HepG2 (cell line): ENCODE results near the gene GCNT4. TPM values are rescaled to one million over a fixed set of nuclear protein-coding genes. Genes with fewer than 3 reads are reported as not detected.

ENCODE experiments used
- CEBPG ChIP-seq: IDR thresholded peaks from 2 replicates; pipeline ENCODE4 v1.6.1; 2016
- GATA4 ChIP-seq: sonication (generic); IDR thresholded peaks from 2 replicates; pipeline ENCODE4 v1.6.1; 2016; ENCODE audit warnings: antibody characterized with exemption, low read depth, borderline replicate concordance
- HDAC2 ChIP-seq: sonication (generic); formaldehyde crosslinking; IDR thresholded peaks from 2 replicates; pipeline ENCODE4 v1.4.0; 2020; ENCODE audit warnings: missing genetic modification reagents
- HNRNPL ChIP-seq: fragments of 200-400 bp; formaldehyde crosslinking; IDR thresholded peaks from 2 replicates; pipeline ENCODE4 v1.6.1; 2017; ENCODE audit warnings: mild to moderate bottlenecking, low read depth, low read length
- XBP1 ChIP-seq: sonication (generic); formaldehyde crosslinking; IDR thresholded peaks from 2 replicates; pipeline ENCODE4 v1.5.0; 2020; ENCODE audit warnings: missing genetic modification reagents
- ZNF256 ChIP-seq: sonication (generic); formaldehyde crosslinking; conservative IDR thresholded peaks from 2 replicates; pipeline ENCODE4 v1.4.0; 2020; ENCODE audit warnings: missing genetic modification reagents
- ZNF615 ChIP-seq: sonication (generic); formaldehyde crosslinking; IDR thresholded peaks from 2 replicates; pipeline ENCODE4 v1.5.0; 2020; ENCODE audit warnings: mild to moderate bottlenecking, missing genetic modification reagents, borderline replicate concordance
- ZSCAN12 ChIP-seq: sonication (generic); formaldehyde crosslinking; IDR thresholded peaks from 2 replicates; pipeline ENCODE4 v1.9.0; 2021; ENCODE audit warnings: mild to moderate bottlenecking, missing genetic modification reagents
- polyA plus RNA-seq, 8 experiments: library from polyadenylated mRNA; depleted of rRNA in 3 of 8; stranded (reverse) in 7 of 8; unstranded in 1 of 8; fragments of >200 nt; fragmentation: Illumina TruSeq in 4 of 8; extraction: Trizol in 4 of 8; gene quantifications; 2 replicates each; pipeline versions ENCODE4 v1.2.1 to v1.2.3, GENCODE V29; 2011 to 2016; ENCODE audit warnings: low read depth in 4 of 8, missing spikeins in 1 of 8, mixed read lengths in 1 of 8; ENCODE audit not compliant: insufficient read depth in 1 of 8
- total RNA-seq, 5 experiments: library from RNA; depleted of rRNA; stranded (reverse); fragments of >200 nt; fragmentation: Illumina TruSeq; extraction: Trizol; gene quantifications; 2 replicates each; pipeline ENCODE4 v1.2.3, GENCODE V29; 2016; ENCODE audit warnings: low read depth in 1 of 5
- TF ChIP-seq, protein P1 (sequence below): sonication (generic); formaldehyde crosslinking; IDR thresholded peaks from 2 replicates; pipeline ENCODE4 v1.5.0; 2020; ENCODE audit warnings: mild to moderate bottlenecking, missing genetic modification reagents, moderate library complexity
- TF ChIP-seq, protein P2 (sequence below): sonication (generic); formaldehyde crosslinking; IDR thresholded peaks from 2 replicates; pipeline ENCODE4 v1.4.0; 2020; ENCODE audit warnings: missing genetic modification reagents, borderline replicate concordance
- TF ChIP-seq, protein P3 (sequence below): sonication (generic); formaldehyde crosslinking; IDR thresholded peaks from 2 replicates; pipeline ENCODE4 v1.5.1; 2020; ENCODE audit warnings: mild to moderate bottlenecking, missing genetic modification reagents, moderate library complexity
- TF ChIP-seq, protein P4 (sequence below): IDR thresholded peaks from 2 replicates; pipeline ENCODE4 v1.6.1; 2016; ENCODE audit warnings: low read depth
- TF ChIP-seq, protein P5 (sequence below): sonication (generic); formaldehyde crosslinking; IDR thresholded peaks from 2 replicates; pipeline ENCODE4 v1.4.0; 2020; ENCODE audit warnings: mild to moderate bottlenecking, missing genetic modification reagents

The GCNT4 gene
- total and polyA plus RNA-seq, 2 of the 13 experiments (the other 11 are each of a cell fraction or from before 2014, with no cell fraction given): 0.22 to 0.38 TPM

DNA sequence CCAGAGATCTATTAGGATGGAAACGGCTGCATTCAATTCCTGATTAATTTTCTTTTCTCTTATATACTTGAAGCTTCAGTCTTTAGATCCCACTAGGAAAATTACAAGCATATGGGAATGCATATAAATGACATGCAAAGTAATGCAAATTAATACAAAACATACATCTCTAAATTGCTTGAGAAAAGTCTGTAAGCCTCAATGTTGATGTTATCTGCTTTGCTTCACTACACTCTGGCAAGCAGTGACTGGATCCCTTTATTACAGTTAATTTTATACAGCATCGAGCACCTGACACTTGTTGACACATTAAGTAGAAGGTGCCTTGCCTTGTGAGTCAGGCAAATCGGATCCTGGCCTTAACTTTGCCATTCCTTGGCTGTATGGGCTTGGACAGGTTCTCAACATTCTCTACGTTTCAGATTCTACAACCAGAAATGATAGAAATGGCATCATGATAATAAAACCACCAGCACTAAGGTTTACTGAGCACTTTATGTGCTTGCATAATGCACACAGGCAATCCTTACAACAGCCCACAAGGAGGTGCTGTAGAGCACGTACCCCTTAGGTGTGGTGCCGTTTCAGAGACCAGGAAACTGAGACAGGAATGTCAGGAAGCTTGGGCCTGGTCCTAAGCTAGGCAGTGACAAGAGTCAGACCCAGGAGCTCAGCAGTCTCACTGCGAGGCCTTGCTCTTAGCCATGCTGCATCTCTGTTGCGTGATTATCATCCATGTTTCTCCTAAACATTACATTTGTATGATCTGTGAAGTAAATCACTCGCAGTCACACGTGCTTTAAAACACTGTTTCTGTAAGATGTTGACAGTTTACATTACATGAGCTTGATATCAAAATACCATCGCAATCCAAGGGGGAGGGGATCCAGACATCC is 2.7 kb downstream of the GCNT4 start (continued):
- TF ChIP-seq, protein P1, sequence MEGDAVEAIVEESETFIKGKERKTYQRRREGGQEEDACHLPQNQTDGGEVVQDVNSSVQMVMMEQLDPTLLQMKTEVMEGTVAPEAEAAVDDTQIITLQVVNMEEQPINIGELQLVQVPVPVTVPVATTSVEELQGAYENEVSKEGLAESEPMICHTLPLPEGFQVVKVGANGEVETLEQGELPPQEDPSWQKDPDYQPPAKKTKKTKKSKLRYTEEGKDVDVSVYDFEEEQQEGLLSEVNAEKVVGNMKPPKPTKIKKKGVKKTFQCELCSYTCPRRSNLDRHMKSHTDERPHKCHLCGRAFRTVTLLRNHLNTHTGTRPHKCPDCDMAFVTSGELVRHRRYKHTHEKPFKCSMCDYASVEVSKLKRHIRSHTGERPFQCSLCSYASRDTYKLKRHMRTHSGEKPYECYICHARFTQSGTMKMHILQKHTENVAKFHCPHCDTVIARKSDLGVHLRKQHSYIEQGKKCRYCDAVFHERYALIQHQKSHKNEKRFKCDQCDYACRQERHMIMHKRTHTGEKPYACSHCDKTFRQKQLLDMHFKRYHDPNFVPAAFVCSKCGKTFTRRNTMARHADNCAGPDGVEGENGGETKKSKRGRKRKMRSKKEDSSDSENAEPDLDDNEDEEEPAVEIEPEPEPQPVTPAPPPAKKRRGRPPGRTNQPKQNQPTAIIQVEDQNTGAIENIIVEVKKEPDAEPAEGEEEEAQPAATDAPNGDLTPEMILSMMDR (CRISPR knock-in tag): peak; percentile 89
- no peak for TF ChIP-seq GATA4
- TF ChIP-seq, protein P2, sequence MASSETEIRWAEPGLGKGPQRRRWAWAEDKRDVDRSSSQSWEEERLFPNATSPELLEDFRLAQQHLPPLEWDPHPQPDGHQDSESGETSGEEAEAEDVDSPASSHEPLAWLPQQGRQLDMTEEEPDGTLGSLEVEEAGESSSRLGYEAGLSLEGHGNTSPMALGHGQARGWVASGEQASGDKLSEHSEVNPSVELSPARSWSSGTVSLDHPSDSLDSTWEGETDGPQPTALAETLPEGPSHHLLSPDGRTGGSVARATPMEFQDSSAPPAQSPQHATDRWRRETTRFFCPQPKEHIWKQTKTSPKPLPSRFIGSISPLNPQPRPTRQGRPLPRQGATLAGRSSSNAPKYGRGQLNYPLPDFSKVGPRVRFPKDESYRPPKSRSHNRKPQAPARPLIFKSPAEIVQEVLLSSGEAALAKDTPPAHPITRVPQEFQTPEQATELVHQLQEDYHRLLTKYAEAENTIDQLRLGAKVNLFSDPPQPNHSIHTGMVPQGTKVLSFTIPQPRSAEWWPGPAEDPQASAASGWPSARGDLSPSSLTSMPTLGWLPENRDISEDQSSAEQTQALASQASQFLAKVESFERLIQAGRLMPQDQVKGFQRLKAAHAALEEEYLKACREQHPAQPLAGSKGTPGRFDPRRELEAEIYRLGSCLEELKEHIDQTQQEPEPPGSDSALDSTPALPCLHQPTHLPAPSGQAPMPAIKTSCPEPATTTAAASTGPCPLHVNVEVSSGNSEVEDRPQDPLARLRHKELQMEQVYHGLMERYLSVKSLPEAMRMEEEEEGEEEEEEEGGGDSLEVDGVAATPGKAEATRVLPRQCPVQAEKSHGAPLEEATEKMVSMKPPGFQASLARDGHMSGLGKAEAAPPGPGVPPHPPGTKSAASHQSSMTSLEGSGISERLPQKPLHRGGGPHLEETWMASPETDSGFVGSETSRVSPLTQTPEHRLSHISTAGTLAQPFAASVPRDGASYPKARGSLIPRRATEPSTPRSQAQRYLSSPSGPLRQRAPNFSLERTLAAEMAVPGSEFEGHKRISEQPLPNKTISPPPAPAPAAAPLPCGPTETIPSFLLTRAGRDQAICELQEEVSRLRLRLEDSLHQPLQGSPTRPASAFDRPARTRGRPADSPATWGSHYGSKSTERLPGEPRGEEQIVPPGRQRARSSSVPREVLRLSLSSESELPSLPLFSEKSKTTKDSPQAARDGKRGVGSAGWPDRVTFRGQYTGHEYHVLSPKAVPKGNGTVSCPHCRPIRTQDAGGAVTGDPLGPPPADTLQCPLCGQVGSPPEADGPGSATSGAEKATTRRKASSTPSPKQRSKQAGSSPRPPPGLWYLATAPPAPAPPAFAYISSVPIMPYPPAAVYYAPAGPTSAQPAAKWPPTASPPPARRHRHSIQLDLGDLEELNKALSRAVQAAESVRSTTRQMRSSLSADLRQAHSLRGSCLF (CRISPR knock-in tag): no peak
- peak; percentile 64; the same call in 1 of the 2 replicates for TF ChIP-seq HDAC2 (CRISPR knock-in tag)
- TF ChIP-seq CEBPG: peak; percentile 89
- TF ChIP-seq ZNF256 (CRISPR knock-in tag): no peak
- TF ChIP-seq ZNF615: no peak
- TF ChIP-seq, protein P3, sequence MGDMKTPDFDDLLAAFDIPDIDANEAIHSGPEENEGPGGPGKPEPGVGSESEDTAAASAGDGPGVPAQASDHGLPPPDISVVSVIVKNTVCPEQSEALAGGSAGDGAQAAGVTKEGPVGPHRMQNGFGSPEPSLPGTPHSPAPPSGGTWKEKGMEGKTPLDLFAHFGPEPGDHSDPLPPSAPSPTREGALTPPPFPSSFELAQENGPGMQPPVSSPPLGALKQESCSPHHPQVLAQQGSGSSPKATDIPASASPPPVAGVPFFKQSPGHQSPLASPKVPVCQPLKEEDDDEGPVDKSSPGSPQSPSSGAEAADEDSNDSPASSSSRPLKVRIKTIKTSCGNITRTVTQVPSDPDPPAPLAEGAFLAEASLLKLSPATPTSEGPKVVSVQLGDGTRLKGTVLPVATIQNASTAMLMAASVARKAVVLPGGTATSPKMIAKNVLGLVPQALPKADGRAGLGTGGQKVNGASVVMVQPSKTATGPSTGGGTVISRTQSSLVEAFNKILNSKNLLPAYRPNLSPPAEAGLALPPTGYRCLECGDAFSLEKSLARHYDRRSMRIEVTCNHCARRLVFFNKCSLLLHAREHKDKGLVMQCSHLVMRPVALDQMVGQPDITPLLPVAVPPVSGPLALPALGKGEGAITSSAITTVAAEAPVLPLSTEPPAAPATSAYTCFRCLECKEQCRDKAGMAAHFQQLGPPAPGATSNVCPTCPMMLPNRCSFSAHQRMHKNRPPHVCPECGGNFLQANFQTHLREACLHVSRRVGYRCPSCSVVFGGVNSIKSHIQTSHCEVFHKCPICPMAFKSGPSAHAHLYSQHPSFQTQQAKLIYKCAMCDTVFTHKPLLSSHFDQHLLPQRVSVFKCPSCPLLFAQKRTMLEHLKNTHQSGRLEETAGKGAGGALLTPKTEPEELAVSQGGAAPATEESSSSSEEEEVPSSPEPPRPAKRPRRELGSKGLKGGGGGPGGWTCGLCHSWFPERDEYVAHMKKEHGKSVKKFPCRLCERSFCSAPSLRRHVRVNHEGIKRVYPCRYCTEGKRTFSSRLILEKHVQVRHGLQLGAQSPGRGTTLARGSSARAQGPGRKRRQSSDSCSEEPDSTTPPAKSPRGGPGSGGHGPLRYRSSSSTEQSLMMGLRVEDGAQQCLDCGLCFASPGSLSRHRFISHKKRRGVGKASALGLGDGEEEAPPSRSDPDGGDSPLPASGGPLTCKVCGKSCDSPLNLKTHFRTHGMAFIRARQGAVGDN (CRISPR knock-in tag): no peak
- TF ChIP-seq ZSCAN12: no peak
- TF ChIP-seq, protein P4, sequence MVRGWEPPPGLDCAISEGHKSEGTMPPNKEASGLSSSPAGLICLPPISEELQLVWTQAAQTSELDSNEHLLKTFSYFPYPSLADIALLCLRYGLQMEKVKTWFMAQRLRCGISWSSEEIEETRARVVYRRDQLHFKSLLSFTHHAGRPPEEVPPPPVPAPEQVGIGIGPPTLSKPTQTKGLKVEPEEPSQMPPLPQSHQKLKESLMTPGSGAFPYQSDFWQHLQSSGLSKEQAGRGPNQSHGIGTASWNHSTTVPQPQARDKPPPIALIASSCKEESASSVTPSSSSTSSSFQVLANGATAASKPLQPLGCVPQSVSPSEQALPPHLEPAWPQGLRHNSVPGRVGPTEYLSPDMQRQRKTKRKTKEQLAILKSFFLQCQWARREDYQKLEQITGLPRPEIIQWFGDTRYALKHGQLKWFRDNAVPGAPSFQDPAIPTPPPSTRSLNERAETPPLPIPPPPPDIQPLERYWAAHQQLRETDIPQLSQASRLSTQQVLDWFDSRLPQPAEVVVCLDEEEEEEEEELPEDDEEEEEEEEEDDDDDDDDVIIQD (CRISPR knock-in tag): 0 out of 2 replicates have a peak, but pooled peaks have one; percentile 22
- no peak for TF ChIP-seq HNRNPL
- TF ChIP-seq, protein P5, sequence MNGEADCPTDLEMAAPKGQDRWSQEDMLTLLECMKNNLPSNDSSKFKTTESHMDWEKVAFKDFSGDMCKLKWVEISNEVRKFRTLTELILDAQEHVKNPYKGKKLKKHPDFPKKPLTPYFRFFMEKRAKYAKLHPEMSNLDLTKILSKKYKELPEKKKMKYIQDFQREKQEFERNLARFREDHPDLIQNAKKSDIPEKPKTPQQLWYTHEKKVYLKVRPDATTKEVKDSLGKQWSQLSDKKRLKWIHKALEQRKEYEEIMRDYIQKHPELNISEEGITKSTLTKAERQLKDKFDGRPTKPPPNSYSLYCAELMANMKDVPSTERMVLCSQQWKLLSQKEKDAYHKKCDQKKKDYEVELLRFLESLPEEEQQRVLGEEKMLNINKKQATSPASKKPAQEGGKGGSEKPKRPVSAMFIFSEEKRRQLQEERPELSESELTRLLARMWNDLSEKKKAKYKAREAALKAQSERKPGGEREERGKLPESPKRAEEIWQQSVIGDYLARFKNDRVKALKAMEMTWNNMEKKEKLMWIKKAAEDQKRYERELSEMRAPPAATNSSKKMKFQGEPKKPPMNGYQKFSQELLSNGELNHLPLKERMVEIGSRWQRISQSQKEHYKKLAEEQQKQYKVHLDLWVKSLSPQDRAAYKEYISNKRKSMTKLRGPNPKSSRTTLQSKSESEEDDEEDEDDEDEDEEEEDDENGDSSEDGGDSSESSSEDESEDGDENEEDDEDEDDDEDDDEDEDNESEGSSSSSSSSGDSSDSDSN (CRISPR knock-in tag): 0 out of 2 replicates have a peak, but pooled peaks have one; percentile 16
- no peak for TF ChIP-seq XBP1 (CRISPR knock-in tag)
